SK-N-SH treated with all-trans-retinoic acid at 6 μM for 48 hours (cell line): ENCODE measurements around the gene SLC12A6.
"Not testable (repeated sequence)": the region's sequence is repeated elsewhere in the genome, so short reads cannot be mapped to it uniquely, and the experiment has no call there.

Experiments used
- ATAC-seq: fragments of 200-7000 bp; cut with Tn5 transposase; 3 replicates; pipeline ENCODE4 v1.9.1; 2020; ENCODE audit warnings: mild to moderate bottlenecking, moderate library complexity
- ARNTL ChIP-seq: fragments of 450-650 bp; formaldehyde crosslinking; IDR thresholded peaks from 2 replicates; pipeline ENCODE4 v1.5.0; 2020; ENCODE audit warnings: low read depth, mild to moderate bottlenecking, moderate library complexity, borderline replicate concordance
- GLIS3 ChIP-seq: fragments of 250-450 bp; sonication (Bioruptor Pico); IDR thresholded peaks from 2 replicates; pipeline ENCODE4 v1.5.0; 2020; ENCODE audit warnings: mild to moderate bottlenecking, moderate library complexity
- ISL1 ChIP-seq: fragments of 250-450 bp; sonication (Bioruptor Pico); IDR thresholded peaks from 2 replicates; pipeline ENCODE4 v2.1.2; 2022; ENCODE audit warnings: mild to moderate bottlenecking, moderate library complexity
- OSR1 ChIP-seq: fragments of 250-450 bp; sonication (Bioruptor Pico); IDR thresholded peaks from 2 replicates; pipeline ENCODE4 v1.8.0; 2022; ENCODE audit warnings: moderate library complexity, mild to moderate bottlenecking, inconsistent platforms
- PPARA ChIP-seq: fragments of 250-450 bp; sonication (Bioruptor Pico); IDR thresholded peaks from 2 replicates; pipeline ENCODE4 v1.5.0; 2020; ENCODE audit warnings: mild to moderate bottlenecking, borderline replicate concordance
- RARB ChIP-seq: fragments of 250-450 bp; sonication (Bioruptor Pico); IDR thresholded peaks from 2 replicates; pipeline ENCODE4 v1.8.0; 2021; ENCODE audit warnings: mild to moderate bottlenecking, moderate library complexity
- SNAI2 ChIP-seq: fragments of 250-450 bp; sonication (Bioruptor Pico); IDR thresholded peaks from 2 replicates; pipeline ENCODE4 v1.5.0; 2020; ENCODE audit warnings: mild to moderate bottlenecking, moderate library complexity
- TCF4 ChIP-seq: fragments of 250-450 bp; sonication (Bioruptor Pico); IDR thresholded peaks from 2 replicates; pipeline ENCODE4 v1.8.0; 2021; ENCODE audit warnings: mild to moderate bottlenecking, moderate library complexity, borderline replicate concordance
- TOX ChIP-seq: fragments of 250-450 bp; sonication (Bioruptor Pico); IDR thresholded peaks from 2 replicates; pipeline ENCODE4 v1.8.0; 2021; ENCODE audit warnings: mild to moderate bottlenecking, moderate library complexity, borderline replicate concordance
- ZC3H10 ChIP-seq: fragments of 250-450 bp; sonication (Bioruptor Pico); IDR thresholded peaks from 2 replicates; pipeline ENCODE4 v1.5.1; 2021; ENCODE audit warnings: mild to moderate bottlenecking, moderate library complexity
- ZFP3 ChIP-seq: fragments of 250-450 bp; sonication (Bioruptor Pico); IDR thresholded peaks from 2 replicates; pipeline ENCODE4 v1.5.0; 2020; ENCODE audit warnings: mild to moderate bottlenecking, moderate library complexity
- ZFP30 ChIP-seq: fragments of 450-650 bp; formaldehyde crosslinking; IDR thresholded peaks from 2 replicates; pipeline ENCODE4 v1.5.0; 2022; ENCODE audit warnings: mild to moderate bottlenecking, moderate library complexity
- ZNF565 ChIP-seq: fragments of 450-650 bp; formaldehyde crosslinking; conservative IDR thresholded peaks from 2 replicates; pipeline ENCODE4 v1.5.0; 2020; ENCODE audit warnings: low read depth, mild to moderate bottlenecking, moderate library complexity
- ZNF70 ChIP-seq: fragments of 450-650 bp; formaldehyde crosslinking; IDR thresholded peaks from 2 replicates; pipeline ENCODE4 v1.5.0; 2020; ENCODE audit warnings: mild to moderate bottlenecking, moderate library complexity
- ZNF8 ChIP-seq: fragments of 450-650 bp; formaldehyde crosslinking; IDR thresholded peaks from 2 replicates; pipeline ENCODE4 v1.5.0; 2020; ENCODE audit warnings: mild to moderate bottlenecking, moderate library complexity
- TF ChIP-seq, protein P1 (sequence below): fragments of 250-450 bp; sonication (Bioruptor Pico); IDR thresholded peaks from 2 replicates; pipeline ENCODE4 v1.5.1; 2021; ENCODE audit warnings: mild to moderate bottlenecking, moderate library complexity
- TF ChIP-seq, protein P2 (sequence below): fragments of 250-450 bp; sonication (Bioruptor Pico); IDR thresholded peaks from 2 replicates; pipeline ENCODE4 v1.5.1; 2020; ENCODE audit warnings: low read depth, mild to moderate bottlenecking, moderate library complexity
- TF ChIP-seq, protein P3 (sequence below): fragments of 250-450 bp; sonication (Bioruptor Pico); IDR thresholded peaks from 2 replicates; pipeline ENCODE4 v1.8.0; 2021; ENCODE audit warnings: low read depth, mild to moderate bottlenecking, moderate library complexity, borderline replicate concordance
- TF ChIP-seq, protein P4 (sequence below): fragments of 250-450 bp; sonication (Bioruptor Pico); IDR thresholded peaks from 2 replicates; pipeline ENCODE4 v1.8.0; 2020; ENCODE audit warnings: mild to moderate bottlenecking, moderate library complexity, borderline replicate concordance
- TF ChIP-seq, protein P5 (sequence below): fragments of 250-450 bp; sonication (Bioruptor Pico); IDR thresholded peaks from 2 replicates; pipeline ENCODE4 v1.5.0; 2020; ENCODE audit warnings: mild to moderate bottlenecking, moderate library complexity

The SLC12A6 gene

DNA sequence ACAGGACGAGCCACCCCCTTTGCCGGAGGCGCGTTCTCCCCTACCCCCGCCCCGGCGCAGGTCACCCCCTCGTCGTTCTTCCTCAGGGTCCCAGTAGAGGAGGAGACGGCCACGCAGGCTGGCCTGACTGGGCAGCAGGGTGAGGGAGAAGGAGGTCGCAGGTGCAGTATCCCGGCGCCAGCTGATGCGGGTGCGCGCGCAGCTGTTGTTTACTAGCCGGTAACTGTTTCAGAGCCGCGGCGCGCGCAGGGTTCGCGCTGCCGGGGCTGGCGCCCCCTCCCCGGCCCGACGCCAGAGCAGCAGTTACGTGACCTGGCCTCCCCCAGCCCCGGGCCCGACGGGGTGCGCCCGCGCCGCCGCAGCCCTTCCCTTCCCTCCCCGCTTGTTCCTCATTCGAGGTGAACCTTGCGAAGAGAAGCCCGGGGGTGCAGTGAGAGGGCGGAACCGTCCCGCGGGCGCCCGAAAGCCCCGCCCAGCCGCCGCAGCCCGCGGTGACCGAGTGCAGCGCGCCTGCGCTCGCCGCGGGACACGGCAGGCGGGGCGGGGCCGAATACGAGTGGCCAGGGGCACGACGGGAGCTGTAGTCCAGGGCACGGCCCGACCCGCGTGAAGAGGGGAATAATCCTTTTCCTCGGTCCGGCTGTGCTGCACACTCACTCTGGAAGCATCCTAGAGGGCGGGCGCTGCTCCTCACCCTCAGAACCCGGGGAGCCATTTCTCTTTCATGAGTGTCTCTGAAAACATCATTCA is at the start of gene SLC12A6:
Gene SLC12A6, minus strand, starts transcription at position 225 of the 750 bp plus-strand sequence. CDS start 1,101 bp downstream, outside the sequence.
- peak; percentile 96 for ATAC-seq
- TF ChIP-seq ISL1 (CRISPR knock-in tag) (no peak), TOX (CRISPR knock-in tag) (no peak), SNAI2 (CRISPR knock-in tag) (no peak), GLIS3 (CRISPR knock-in tag) (no peak)

DNA sequence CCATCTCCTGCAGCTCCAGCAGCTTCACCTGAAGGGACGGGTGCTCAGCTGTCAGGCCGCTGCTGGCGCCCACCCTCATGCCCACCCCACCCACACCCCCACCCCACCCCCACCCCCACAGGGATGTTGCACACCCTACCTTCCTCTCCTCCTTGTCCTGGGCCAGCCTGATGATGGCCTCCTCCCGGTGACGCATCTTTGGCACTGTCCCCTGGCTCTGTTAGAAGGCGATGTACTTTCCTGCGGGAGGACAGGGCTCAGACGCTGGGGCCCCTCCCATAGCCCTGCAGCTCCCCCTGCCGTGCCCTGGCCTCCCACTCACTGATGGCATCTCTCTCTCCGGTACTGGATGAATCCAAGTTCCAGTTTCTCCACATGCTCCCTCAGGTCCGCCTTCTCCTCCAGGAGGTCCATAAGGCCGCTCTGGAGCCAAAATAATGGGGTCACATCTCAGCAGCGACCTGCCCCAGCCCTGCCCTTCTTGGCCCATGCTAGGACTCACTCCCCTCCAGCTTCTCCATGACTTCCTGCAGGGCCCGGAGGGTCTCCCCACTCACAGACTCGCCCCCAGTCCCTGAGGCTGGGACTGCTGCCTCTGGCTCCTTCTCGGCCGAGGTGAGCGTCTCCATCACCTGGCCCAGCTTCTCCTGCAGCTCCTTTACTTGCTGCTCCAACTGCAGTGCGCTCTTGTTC is 44.4 kb upstream of the SLC12A6 start:
- ATAC-seq, result not testable (repeated sequence)

DNA sequence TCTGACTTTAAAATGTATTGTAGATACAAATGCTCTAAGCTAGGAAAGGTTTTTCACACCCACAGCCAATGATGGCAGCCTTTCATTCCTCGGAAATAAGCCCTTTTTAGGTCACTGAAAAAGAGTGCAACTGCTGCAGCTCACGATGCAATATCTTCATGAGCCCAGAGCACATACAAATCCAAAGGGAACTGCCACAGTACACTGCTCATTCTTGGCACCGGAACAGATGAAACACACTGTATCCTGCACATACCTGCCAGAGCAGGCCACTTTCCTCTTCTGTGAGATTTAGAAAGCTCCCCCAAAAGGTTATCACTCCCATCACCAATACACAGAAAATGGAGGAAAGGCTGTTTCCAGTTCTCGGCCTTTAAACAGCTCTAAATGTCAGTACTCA is 42.9 kb upstream of the SLC12A6 start:
- ATAC-seq, result not testable (repeated sequence)

DNA sequence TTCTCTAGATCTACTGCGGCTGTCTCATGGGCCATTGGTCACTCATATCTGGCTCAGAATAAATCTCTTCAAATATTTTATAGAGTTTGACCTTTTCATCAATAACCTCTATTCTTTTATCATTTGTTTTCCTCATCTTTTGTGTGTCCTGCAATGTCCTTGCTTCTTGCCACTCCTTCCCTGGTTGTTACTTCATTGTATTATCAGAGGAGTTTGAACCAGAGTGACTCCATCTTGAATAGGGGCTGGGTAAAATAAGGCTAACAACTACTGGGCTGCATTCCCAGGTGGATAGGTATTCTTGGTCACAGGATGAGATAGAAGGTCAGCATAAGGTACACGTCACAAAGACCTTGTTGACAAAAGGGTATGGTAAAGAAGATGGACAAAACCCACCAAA is 39.3 kb upstream of the SLC12A6 start:
- ATAC-seq, result no peak
- TF ChIP-seq, protein P1, sequence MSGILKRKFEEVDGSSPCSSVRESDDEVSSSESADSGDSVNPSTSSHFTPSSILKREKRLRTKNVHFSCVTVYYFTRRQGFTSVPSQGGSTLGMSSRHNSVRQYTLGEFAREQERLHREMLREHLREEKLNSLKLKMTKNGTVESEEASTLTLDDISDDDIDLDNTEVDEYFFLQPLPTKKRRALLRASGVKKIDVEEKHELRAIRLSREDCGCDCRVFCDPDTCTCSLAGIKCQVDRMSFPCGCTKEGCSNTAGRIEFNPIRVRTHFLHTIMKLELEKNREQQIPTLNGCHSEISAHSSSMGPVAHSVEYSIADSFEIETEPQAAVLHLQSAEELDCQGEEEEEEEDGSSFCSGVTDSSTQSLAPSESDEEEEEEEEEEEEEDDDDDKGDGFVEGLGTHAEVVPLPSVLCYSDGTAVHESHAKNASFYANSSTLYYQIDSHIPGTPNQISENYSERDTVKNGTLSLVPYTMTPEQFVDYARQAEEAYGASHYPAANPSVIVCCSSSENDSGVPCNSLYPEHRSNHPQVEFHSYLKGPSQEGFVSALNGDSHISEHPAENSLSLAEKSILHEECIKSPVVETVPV, result no peak
- TF ChIP-seq ISL1 (CRISPR knock-in tag) (no peak), RARB (CRISPR knock-in tag) (no peak), ARNTL (CRISPR knock-in tag) (no peak), OSR1 (CRISPR knock-in tag) (no peak), ZFP30 (CRISPR knock-in tag) (no peak), TOX (CRISPR knock-in tag) (no peak), ZC3H10 (CRISPR knock-in tag) (no peak), SNAI2 (CRISPR knock-in tag) (no peak), ZFP3 (CRISPR knock-in tag) (no peak), ZNF8 (CRISPR knock-in tag) (no peak), ZNF565 (CRISPR knock-in tag) (no peak), TCF4 (no peak), ZNF70 (no peak), PPARA (CRISPR knock-in tag) (no peak)
- TF ChIP-seq, protein P2, sequence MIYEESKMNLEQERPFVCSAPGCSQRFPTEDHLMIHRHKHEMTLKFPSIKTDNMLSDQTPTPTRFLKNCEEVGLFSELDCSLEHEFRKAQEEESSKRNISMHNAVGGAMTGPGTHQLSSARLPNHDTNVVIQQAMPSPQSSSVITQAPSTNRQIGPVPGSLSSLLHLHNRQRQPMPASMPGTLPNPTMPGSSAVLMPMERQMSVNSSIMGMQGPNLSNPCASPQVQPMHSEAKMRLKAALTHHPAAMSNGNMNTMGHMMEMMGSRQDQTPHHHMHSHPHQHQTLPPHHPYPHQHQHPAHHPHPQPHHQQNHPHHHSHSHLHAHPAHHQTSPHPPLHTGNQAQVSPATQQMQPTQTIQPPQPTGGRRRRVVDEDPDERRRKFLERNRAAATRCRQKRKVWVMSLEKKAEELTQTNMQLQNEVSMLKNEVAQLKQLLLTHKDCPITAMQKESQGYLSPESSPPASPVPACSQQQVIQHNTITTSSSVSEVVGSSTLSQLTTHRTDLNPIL (CRISPR knock-in tag), result no peak
- TF ChIP-seq, protein P3, sequence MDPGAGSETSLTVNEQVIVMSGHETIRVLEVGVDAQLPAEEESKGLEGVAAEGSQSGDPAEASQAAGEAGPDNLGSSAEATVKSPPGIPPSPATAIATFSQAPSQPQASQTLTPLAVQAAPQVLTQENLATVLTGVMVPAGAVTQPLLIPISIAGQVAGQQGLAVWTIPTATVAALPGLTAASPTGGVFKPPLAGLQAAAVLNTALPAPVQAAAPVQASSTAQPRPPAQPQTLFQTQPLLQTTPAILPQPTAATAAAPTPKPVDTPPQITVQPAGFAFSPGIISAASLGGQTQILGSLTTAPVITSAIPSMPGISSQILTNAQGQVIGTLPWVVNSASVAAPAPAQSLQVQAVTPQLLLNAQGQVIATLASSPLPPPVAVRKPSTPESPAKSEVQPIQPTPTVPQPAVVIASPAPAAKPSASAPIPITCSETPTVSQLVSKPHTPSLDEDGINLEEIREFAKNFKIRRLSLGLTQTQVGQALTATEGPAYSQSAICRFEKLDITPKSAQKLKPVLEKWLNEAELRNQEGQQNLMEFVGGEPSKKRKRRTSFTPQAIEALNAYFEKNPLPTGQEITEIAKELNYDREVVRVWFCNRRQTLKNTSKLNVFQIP, result no peak
- TF ChIP-seq, protein P4, sequence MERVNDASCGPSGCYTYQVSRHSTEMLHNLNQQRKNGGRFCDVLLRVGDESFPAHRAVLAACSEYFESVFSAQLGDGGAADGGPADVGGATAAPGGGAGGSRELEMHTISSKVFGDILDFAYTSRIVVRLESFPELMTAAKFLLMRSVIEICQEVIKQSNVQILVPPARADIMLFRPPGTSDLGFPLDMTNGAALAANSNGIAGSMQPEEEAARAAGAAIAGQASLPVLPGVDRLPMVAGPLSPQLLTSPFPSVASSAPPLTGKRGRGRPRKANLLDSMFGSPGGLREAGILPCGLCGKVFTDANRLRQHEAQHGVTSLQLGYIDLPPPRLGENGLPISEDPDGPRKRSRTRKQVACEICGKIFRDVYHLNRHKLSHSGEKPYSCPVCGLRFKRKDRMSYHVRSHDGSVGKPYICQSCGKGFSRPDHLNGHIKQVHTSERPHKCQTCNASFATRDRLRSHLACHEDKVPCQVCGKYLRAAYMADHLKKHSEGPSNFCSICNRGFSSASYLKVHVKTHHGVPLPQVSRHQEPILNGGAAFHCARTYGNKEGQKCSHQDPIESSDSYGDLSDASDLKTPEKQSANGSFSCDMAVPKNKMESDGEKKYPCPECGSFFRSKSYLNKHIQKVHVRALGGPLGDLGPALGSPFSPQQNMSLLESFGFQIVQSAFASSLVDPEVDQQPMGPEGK (CRISPR knock-in tag), result no peak
- TF ChIP-seq, protein P5, sequence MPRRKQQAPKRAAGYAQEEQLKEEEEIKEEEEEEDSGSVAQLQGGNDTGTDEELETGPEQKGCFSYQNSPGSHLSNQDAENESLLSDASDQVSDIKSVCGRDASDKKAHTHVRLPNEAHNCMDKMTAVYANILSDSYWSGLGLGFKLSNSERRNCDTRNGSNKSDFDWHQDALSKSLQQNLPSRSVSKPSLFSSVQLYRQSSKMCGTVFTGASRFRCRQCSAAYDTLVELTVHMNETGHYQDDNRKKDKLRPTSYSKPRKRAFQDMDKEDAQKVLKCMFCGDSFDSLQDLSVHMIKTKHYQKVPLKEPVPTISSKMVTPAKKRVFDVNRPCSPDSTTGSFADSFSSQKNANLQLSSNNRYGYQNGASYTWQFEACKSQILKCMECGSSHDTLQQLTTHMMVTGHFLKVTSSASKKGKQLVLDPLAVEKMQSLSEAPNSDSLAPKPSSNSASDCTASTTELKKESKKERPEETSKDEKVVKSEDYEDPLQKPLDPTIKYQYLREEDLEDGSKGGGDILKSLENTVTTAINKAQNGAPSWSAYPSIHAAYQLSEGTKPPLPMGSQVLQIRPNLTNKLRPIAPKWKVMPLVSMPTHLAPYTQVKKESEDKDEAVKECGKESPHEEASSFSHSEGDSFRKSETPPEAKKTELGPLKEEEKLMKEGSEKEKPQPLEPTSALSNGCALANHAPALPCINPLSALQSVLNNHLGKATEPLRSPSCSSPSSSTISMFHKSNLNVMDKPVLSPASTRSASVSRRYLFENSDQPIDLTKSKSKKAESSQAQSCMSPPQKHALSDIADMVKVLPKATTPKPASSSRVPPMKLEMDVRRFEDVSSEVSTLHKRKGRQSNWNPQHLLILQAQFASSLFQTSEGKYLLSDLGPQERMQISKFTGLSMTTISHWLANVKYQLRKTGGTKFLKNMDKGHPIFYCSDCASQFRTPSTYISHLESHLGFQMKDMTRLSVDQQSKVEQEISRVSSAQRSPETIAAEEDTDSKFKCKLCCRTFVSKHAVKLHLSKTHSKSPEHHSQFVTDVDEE (CRISPR knock-in tag), result no peak
- TF ChIP-seq, all 23 proteins: peak for 0

DNA sequence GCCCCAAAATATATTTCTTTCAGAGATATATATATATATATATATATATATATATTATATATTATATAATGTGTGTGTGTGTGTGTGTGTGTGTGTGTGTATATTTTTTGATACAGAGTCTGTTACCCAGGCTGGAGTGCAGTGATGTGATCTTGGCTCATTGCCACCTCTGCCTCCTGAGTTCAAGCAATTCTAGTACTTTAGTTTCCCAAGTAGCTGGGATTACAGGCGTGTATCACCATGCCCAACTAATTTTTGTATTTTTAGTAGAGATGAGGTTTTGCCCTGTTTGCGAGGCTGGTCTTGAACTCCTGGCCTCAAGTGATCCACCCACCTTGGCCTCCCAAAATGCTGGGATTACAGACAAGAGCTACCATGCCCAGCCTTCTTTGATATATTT is 38.0 kb upstream of the SLC12A6 start:
- ATAC-seq, result not testable (repeated sequence)
